HepG2 (cell line): ENCODE results near the gene EIF4G3.

Experiments used
- BCLAF1 ChIP-seq: fragments of 450-650 bp; IDR thresholded peaks from 2 replicates; pipeline ENCODE4 v1.6.1; 2017; ENCODE audit warnings: mild to moderate bottlenecking
- CREB1 ChIP-seq, 2 experiments: fragments of 450-650 bp in 1 of 2; IDR thresholded peaks; 2 replicates each; pipeline ENCODE4 v1.6.1; 2016 to 2017; ENCODE audit warnings: control low read depth in 1 of 2, mild to moderate bottlenecking in 1 of 2, missing compliant biosample characterization in 1 of 2, missing genetic modification characterization in 1 of 2
- CREB3 ChIP-seq: sonication (generic); formaldehyde crosslinking; IDR thresholded peaks from 2 replicates; pipeline ENCODE4 v1.5.0; 2020; ENCODE audit warnings: missing genetic modification reagents
- MXD4 ChIP-seq: IDR thresholded peaks from 2 replicates; pipeline ENCODE4 v1.6.1; 2016; ENCODE audit warnings: mild to moderate bottlenecking, missing biosample characterization, missing genetic modification reagents
- MXI1 ChIP-seq: IDR thresholded peaks from 3 replicates; pipeline ENCODE4 v1.6.1; 2012; ENCODE audit warnings: low read depth, low read length, inconsistent platforms, borderline replicate concordance
- POLR2AphosphoS5 ChIP-seq: IDR thresholded peaks from 2 replicates; pipeline ENCODE4 v1.6.1; 2012; ENCODE audit warnings: low read depth, low read length
- SP1 ChIP-seq, 2 experiments: fragments of 450-650 bp in 1 of 2; sonication (generic) in 1 of 2; formaldehyde crosslinking in 1 of 2; IDR thresholded peaks; 2 replicates each; pipeline versions ENCODE4 v1.4.0 to v1.6.1; 2016 to 2020; ENCODE audit warnings: missing genetic modification reagents in 1 of 2
- ZBTB43 ChIP-seq: sonication (generic); formaldehyde crosslinking; conservative IDR thresholded peaks from 2 replicates; pipeline ENCODE4 v1.4.0; 2020; ENCODE audit warnings: missing genetic modification reagents
- ZFP41 ChIP-seq: sonication (generic); formaldehyde crosslinking; IDR thresholded peaks from 2 replicates; pipeline ENCODE4 v1.4.0; 2020; ENCODE audit warnings: mild to moderate bottlenecking, missing genetic modification reagents, borderline replicate concordance

- TF ChIP-seq MXI1 (no peak), CREB3 (CRISPR knock-in tag) (no peak), BCLAF1 (no peak), ZFP41 (no peak), ZBTB43 (no peak), POLR2AphosphoS5 (no peak), CREB1 (IDR thresholded peaks at IDR 0.05) (no peak), CREB1 (CRISPR knock-in tag; IDR thresholded peaks at IDR 0.05) (no peak), SP1 (IDR thresholded peaks at IDR 0.05) (no peak), SP1 (CRISPR knock-in tag; IDR thresholded peaks at IDR 0.05) (no peak), MXD4 (no peak)
Measured at GRCh38 chr1:20899154-20899972, 277.3 kb downstream of the EIF4G3 start.
